ENCODE data around the gene PTPRG. TPM values are rescaled to one million over a fixed set of nuclear protein-coding genes. Genes with fewer than 3 reads are reported as not detected.

PTPRG gene
- total RNA-seq, 1 experiment from 2014 or later, result 0.73 TPM

GRCh38 chr3:61718565-61718964 is 157.2 kb downstream of the PTPRG start:
- no peak overlapping the region for H3K9ac ChIP-seq (ENCODE audit: low read length)
- no peaks in the 10 kb centered on the region for H4K20me1 ChIP-seq (ENCODE audit: low read length)
- no peak overlapping the region for H3K4me2 ChIP-seq (ENCODE audit: low read length)
- TF ChIP-seq EZH2phosphoT487 (IDR thresholded peaks at IDR 0.05; ENCODE audit: borderline replicate concordance, low read length) (no peak), EZH2 (IDR thresholded peaks at IDR 0.05; ENCODE audit: low read length, unreplicated experiment) (no peak)
- TF ChIP-seq, protein P1, sequence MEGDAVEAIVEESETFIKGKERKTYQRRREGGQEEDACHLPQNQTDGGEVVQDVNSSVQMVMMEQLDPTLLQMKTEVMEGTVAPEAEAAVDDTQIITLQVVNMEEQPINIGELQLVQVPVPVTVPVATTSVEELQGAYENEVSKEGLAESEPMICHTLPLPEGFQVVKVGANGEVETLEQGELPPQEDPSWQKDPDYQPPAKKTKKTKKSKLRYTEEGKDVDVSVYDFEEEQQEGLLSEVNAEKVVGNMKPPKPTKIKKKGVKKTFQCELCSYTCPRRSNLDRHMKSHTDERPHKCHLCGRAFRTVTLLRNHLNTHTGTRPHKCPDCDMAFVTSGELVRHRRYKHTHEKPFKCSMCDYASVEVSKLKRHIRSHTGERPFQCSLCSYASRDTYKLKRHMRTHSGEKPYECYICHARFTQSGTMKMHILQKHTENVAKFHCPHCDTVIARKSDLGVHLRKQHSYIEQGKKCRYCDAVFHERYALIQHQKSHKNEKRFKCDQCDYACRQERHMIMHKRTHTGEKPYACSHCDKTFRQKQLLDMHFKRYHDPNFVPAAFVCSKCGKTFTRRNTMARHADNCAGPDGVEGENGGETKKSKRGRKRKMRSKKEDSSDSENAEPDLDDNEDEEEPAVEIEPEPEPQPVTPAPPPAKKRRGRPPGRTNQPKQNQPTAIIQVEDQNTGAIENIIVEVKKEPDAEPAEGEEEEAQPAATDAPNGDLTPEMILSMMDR (conservative IDR thresholded peaks at IDR 0.05; ENCODE audit: low read depth, low read length), result no peak
- H3K27ac ChIP-seq (ENCODE audit: low read length), result no peak overlapping the region
- no peaks in the 10 kb centered on the region for H3K4me1 ChIP-seq (ENCODE audit: insufficient read depth, low read length)
- intact Hi-C loops (cut with micrococcal nuclease), result no loop called here
- no peak overlapping the region for H2AFZ ChIP-seq (ENCODE audit: low read length)
- ChIA-PET POLR2A (ENCODE audit: unreplicated experiment) (no interaction called here), CTCF (no interaction called here)
- H3K9me3 ChIP-seq (ENCODE audit: low read length), result peaks cover 7% of the 10 kb centered on the region
- no peaks in the 10 kb centered on the region for H3K27me3 ChIP-seq (ENCODE audit: low read length)
- H3K9me2 ChIP-seq (replicated peaks; ENCODE audit: low read length), result no peaks in the 10 kb centered on the region
- no peak overlapping the region for H3K4me3 ChIP-seq (ENCODE audit: low read length)
- H3K79me2 ChIP-seq (ENCODE audit: low read length), result no peaks in the 10 kb centered on the region
- ATAC-seq (no peak), DNase-seq (no peak)
- no peaks in the 10 kb centered on the region for H3K36me3 ChIP-seq (ENCODE audit: low read depth, low read length)
- no peaks in the 10 kb centered on the region for H3F3A ChIP-seq (ENCODE audit: low read length, unreplicated experiment)
- BruUV-seq (replicated peaks), result no TSS peak

- H3K4me3 ChIP-seq (ENCODE audit: low read length), result no peak overlapping the region
- no peaks in the 10 kb centered on the region for H3F3A ChIP-seq (ENCODE audit: low read length, unreplicated experiment)
- no peaks in the 10 kb centered on the region for H3K36me3 ChIP-seq (ENCODE audit: low read depth, low read length)
- H3K4me2 ChIP-seq (ENCODE audit: low read length), result no peak overlapping the region
- no TSS peak for BruUV-seq (replicated peaks)
- ATAC-seq (no peak), DNase-seq (no peak)
- H3K79me2 ChIP-seq (ENCODE audit: low read length), result no peaks in the 10 kb centered on the region
- no peaks in the 10 kb centered on the region for H3K4me1 ChIP-seq (ENCODE audit: insufficient read depth, low read length)
- H3K27me3 ChIP-seq (ENCODE audit: low read length), result no peaks in the 10 kb centered on the region
- no peak overlapping the region for H2AFZ ChIP-seq (ENCODE audit: low read length)
- no peak overlapping the region for H3K27ac ChIP-seq (ENCODE audit: low read length)
- no peak overlapping the region for H3K9ac ChIP-seq (ENCODE audit: low read length)
- ChIA-PET CTCF (no interaction called here), POLR2A (ENCODE audit: unreplicated experiment) (no interaction called here)
- no peaks in the 10 kb centered on the region for H4K20me1 ChIP-seq (ENCODE audit: low read length)
- intact Hi-C loops (cut with micrococcal nuclease), result no loop called here
- no peak for TF ChIP-seq EZH2phosphoT487 (IDR thresholded peaks at IDR 0.05; ENCODE audit: borderline replicate concordance, low read length)
- TF ChIP-seq EZH2 (IDR thresholded peaks at IDR 0.05; ENCODE audit: low read length, unreplicated experiment), result no peak
- TF ChIP-seq, protein P1 (conservative IDR thresholded peaks at IDR 0.05; ENCODE audit: low read depth, low read length), result no peak
- H3K9me2 ChIP-seq (replicated peaks; ENCODE audit: low read length), result no peaks in the 10 kb centered on the region
- peaks cover 7% of the 10 kb centered on the region for H3K9me3 ChIP-seq (ENCODE audit: low read length)
These were observed 158.1 kb downstream of the PTPRG start for GRCh38 chr3:61719278-61719977.

DNA sequence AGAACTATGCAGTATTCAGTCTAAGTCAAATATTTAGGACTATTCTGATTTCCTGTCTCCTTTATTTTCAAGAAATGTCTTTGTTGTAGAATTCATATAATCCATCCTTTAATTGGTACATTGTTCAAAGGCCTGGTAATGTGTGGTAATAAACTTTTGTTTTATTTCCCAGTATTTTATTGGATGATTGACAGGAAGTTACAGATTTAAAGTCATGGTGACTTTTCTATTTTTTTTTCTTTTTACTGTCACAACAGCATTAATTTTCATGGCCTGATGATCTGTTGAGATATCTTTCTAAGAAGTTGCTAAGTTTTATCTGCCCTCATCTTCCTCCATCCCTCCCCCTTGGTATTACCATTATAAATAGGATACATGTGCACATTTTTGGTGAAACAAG is 161.7 kb downstream of the PTPRG start:
- Histone ChIP-seq H3K4me3 (ENCODE audit: low read length) (no peak overlapping the region), H3K36me3 (ENCODE audit: low read depth, low read length) (no peaks in the 10 kb centered on the region), H3K27me3 (ENCODE audit: low read length) (no peaks in the 10 kb centered on the region), H3K4me1 (ENCODE audit: insufficient read depth, low read length) (no peaks in the 10 kb centered on the region), H3K4me2 (ENCODE audit: low read length) (no peak overlapping the region), H4K20me1 (ENCODE audit: low read length) (no peaks in the 10 kb centered on the region), H3K27ac (ENCODE audit: low read length) (no peak overlapping the region), H3K9ac (ENCODE audit: low read length) (no peak overlapping the region), H3K9me3 (ENCODE audit: low read length) (peaks cover 4% of the 10 kb centered on the region; the same call in 1 of the 2 replicates), H3K9me2 (replicated peaks; ENCODE audit: low read length) (no peaks in the 10 kb centered on the region), H3K79me2 (ENCODE audit: low read length) (no peaks in the 10 kb centered on the region), H2AFZ (ENCODE audit: low read length) (no peak overlapping the region), H3F3A (ENCODE audit: low read length, unreplicated experiment) (no peaks in the 10 kb centered on the region)
- ChIA-PET POLR2A (ENCODE audit: unreplicated experiment) (no interaction called here), CTCF (no interaction called here)
- TF ChIP-seq EZH2 (IDR thresholded peaks at IDR 0.05; ENCODE audit: low read length, unreplicated experiment) (no peak), EZH2phosphoT487 (IDR thresholded peaks at IDR 0.05; ENCODE audit: borderline replicate concordance, low read length) (no peak)
- TF ChIP-seq, protein P1 (conservative IDR thresholded peaks at IDR 0.05; ENCODE audit: low read depth, low read length), result no peak
- intact Hi-C loops (cut with micrococcal nuclease), result no loop called here
- no TSS peak for BruUV-seq (replicated peaks)
- DNase-seq, result no peak
- ATAC-seq, result no peak

Measured in PC-3 (cell line).